GM21515 (cell line): ENCODE data around the gene RYR3.

ENCODE experiments used
- ATAC-seq: cut with Tn5 transposase; IDR thresholded peaks from one replicate; pipeline ENCODE4 v1.9.1; 2021; ENCODE audit not compliant: unreplicated experiment

Gene RYR3

DNA sequence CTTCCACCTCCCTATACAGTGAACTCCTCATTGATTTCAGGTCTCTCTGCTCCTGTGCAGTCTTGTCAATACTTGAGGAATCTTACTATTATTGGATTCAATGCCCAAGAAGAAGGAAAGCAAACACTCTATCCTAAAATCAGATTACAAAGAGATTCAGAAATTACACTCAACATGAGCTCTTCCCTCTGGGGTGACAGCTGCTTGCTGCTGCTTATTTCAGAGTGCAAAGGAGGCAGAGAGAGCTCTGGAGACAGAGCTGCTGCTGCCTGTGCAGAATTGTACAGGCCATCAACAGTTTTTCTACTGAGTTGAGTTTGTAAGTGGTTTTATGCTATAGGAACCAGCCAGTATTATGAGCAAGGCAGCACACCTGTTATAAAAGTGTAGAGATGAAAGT is 7.1 kb downstream of the RYR3 start:
- ATAC-seq = no peak

DNA sequence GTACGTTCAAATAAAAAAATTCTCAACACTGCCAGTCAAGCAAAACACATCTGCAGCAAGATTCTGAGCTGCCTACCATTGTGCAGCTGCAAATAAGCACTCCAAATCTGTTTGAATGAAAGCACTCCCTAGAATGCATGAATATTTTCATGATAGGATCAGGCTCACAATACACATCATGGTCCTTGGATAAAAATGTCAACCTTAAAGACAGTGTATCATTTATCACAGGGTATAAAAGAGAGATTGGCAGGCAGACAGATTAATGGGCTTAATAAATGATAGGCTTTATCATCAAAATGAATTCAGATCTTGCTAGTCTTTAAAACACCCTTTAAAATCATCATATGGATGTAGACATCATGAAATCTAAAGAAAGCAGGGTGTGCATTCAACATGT is 9.2 kb downstream of the RYR3 start:
- ATAC-seq = no peak

GRCh38 chr15:33322091-33322490 is 11.3 kb downstream of the RYR3 start:
- ATAC-seq = no peak

DNA sequence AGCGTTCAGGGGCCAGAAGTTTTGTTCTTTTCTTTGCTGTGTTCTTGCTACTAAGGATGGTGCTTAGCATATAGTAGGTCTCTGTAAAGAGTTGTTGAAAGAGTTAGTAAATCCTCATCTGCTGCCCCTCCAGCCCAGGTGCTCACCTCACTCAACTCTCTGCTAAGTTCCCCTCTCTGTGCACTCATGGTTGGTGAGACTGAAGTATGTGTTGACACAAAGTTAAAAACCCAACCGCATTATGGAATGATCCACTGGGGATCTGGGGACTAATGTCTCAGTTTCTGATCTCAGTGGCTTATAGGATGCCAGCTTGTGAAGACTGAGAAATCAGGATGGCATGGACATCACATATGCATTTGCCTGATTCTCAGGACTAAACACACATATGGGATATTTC is 13.8 kb downstream of the RYR3 start:
- ATAC-seq = no peak

DNA sequence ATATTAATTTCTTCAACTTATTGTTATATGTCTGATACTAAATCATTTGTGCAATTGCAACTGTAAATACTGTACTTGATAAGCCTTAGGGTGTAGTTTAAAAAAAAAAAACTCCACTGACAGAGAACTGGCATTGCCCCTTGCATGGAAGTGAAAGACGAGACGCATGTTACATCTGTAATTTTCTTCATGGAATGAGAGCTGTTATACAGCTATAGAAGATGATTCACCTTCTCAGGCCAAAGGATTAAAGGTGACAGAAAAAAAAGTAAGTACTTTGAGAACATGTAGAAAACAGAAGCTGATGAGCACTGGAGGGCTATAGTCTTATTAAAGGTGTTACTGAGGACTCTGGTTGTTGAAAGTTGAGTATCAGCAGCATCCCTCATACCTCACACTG is 16.1 kb downstream of the RYR3 start:
- ATAC-seq = no peak

- ATAC-seq = no peak
Observed at GRCh38 chr15:33328106-33328505, 17.3 kb downstream of the RYR3 start.

DNA sequence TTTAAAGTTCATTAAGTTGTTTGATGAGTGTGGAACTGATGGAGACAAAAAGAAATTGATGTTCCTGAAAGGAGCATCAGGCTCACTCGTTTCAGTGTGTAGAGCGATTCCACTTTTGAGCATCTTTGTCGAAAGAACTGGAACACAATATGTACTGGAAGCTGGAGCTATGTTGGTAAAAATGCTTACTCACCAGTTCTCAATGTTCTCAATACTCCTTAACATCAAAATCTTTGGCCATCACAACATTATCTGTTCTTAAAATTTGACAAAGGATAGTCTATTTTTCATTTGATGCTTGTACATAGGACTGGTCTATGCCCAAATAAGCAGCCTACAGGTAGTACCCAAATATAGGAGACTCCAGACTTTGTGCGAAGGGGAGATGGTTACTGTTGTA is 18.7 kb downstream of the RYR3 start:
- ATAC-seq = no peak

GRCh38 chr15:33330931-33331330 is 20.2 kb downstream of the RYR3 start:
- ATAC-seq = no peak

DNA sequence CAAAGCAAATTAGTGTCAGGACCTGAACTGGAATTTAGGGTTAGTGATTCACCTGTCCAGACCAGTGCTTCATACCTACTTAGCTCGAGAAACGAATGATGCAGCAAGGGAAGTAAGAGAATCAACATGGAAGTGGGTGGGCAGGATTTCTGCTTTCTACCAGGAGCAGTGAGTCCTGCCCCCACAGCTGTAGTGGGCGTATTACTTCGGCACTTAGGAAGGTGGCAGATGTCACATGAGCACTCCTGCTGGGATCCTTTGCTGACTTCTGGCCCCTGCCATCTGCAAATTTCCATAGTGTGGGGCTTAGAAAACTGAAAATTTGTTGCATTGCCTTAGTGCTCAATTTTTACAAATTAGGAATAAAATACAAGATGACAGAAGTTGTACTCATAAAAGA is 31.2 kb downstream of the RYR3 start:
- ATAC-seq = no peak

- no peak for ATAC-seq
Observed at GRCh38 chr15:33343275-33343674, 32.5 kb downstream of the RYR3 start.

GRCh38 chr15:33344111-33344510 is 33.3 kb downstream of the RYR3 start:
- ATAC-seq = no peak

- ATAC-seq = no peak
Observed at GRCh38 chr15:33344530-33344929, 33.8 kb downstream of the RYR3 start.

GRCh38 chr15:33354411-33354810 is 43.6 kb downstream of the RYR3 start:
- no peak for ATAC-seq

DNA sequence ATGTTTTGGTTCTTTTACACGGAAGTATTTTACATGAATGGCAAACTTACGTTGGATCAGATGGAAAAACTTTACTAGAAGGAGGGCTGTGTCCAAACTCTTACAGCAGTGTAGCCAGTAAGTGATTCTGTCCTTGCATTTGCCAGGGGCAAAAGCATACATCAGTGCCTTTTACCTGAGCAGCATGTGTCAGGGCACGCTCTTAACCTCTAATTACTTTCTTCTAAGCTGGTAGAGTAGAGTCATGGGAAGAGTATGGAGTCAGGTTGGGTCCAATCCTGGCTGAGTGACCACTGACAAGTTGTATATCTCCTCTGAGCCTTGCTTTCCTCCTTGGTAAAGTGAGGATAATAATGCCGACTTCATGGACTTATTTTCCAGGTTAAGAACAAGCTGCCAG is 47.1 kb downstream of the RYR3 start:
- no peak for ATAC-seq

- ATAC-seq = no peak
Observed at GRCh38 chr15:33358306-33358705, 47.5 kb downstream of the RYR3 start.

DNA sequence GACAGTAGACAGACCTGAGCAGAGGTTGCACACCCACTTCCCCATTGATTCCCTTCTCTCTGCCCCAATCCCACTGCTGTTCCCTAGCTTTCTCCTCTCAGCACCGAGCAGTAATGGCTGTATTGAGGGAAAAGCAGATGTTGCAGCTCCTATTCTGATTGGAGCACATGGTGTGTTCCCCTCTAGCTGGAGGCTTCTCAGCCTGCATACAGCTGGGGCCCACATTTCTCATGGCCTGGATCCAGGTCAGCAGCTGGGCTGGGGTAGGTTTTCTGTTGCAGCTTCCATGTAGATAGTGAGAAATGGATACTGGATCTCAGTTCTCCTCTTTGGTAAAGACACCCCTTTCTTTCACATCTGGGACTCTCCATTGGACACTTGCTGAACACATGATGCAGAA is 50.1 kb downstream of the RYR3 start:
- ATAC-seq = no peak

DNA sequence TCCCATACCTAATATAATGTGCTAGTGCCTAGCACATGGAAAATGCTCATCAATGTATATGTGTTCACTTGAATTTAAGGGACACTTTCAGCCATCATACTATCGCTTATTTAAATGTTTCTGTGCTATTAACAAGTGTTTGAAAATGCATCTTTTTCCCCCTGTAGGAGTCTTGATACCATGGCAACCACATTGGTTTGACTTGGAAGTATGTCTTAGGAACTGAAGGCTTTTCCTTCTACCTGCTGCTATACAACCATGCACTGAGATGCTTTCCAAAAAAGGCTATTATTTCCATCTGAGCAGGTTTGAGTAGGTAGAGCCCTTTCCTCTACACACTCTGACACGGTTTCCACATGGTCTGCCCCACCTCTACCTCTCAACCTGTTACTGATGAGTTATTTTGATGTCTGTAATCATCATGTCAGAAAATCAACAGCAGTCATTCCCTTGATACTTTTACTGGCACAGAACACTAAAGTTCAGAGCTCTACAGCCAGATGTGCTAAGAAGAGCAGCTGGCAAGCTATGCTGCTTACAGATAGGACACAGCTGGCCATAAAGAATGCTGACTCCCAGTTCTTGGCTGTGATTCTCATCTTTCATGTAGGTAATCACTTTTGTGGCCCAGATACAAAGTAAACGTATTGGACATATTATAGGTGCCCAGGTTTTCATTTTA is 59.3 kb downstream of the RYR3 start:
- no peak for ATAC-seq

DNA sequence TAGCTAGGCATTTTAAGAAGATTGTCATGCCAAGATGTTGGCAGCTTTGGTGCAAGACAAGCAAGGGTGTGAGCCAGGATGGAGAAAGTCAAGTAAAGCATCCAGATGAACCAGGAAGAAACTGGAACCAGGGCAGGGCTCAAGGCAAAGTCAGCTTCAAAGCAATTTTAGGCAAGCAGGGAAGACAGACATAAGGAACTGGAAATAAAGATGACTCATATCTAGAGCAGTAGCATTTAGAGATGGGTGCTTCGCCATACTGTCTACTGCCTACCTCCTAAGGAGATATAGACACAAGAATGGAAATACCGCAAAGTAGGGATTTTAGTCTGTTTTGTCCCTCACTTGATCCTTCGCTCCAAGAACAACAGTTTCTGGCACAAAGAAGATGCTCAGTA is 59.9 kb downstream of the RYR3 start:
- no peak for ATAC-seq

DNA sequence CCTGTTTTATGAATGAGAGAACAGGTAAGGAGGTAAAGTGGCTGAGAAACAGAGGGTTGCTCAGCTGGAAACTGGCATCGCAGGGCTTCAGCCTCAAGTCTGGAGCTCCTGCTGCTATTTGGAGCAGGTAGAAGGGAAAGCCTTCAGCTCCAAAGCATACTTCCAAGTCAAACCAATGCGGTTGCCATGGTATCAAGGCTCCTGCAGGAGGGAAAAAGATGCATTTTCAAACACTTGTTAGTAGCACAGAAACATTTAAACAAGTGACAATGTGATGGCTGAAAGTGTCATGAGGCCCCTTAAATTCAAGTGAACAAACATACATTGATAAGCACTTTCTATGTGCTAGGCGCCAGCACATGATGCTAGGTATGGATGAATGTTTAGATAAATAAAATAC is 60.4 kb downstream of the RYR3 start:
- no peak for ATAC-seq

GRCh38 chr15:33374226-33374914 is 63.6 kb downstream of the RYR3 start:
- no peak for ATAC-seq

- ATAC-seq = no peak
Observed at GRCh38 chr15:33375236-33375635, 64.5 kb downstream of the RYR3 start.

- ATAC-seq = no peak
Observed at GRCh38 chr15:33377204-33377603, 66.4 kb downstream of the RYR3 start.
